ENCODE measurements around the gene TDRD12. TPM values are rescaled to one million over a fixed set of nuclear protein-coding genes. Genes with fewer than 3 reads are reported as not detected.

TDRD12 gene
- polyA plus RNA-seq, 3 donors = 0.05 TPM; not detected in 2

DNA sequence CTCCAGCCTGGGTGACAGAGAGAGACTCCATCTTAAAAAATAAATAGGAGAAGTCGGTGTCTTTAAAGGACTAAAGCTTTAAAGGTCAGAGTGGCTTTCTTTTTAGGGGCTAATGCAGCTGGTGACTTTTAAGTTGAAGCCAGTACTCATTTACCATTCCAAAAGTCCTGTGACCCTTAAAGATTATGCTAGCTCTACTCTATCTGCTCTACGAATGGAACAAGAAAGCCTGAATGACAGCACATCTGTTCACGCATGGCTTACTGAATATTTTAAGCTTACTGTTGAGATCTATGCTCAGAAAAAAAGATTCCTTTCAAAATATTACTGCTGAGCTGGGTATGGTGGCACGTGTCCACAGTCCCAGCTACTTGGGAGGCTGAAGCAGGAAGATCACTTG, 16.4 kb downstream of the TDRD12 start:
- H3K4me1 Mint-ChIP-seq = no peaks in the 10 kb centered on the region
- Histone ChIP-seq H3K9me3 (replicated peaks in 1 of 2; ENCODE audit: control insufficient read depth in 1 of 2, insufficient read depth in 1 of 2, low read length in 2 of 2) (no peaks in the 10 kb centered on the region), H3K4me1 (ENCODE audit: control insufficient read depth in 1 of 2, insufficient read depth in 2 of 2, low read length in 2 of 2) (no peaks in the 10 kb centered on the region), H3K4me2 (replicated peaks; ENCODE audit: extremely low read depth, low read length, poor library complexity, severe bottlenecking) (no peak overlapping the region), H3K79me2 (ENCODE audit: insufficient read depth, low read length) (no peaks in the 10 kb centered on the region), H3K27ac (ENCODE audit: low read depth in 1 of 2, low read length in 2 of 2) (no peak overlapping the region), H3K36me3 (replicated peaks in 1 of 2; ENCODE audit: control insufficient read depth in 1 of 2, insufficient read depth in 2 of 2, low read length in 2 of 2) (no peaks in the 10 kb centered on the region), H4K20me1 (ENCODE audit: insufficient read depth, low read length) (no peaks in the 10 kb centered on the region), H3K9ac (ENCODE audit: insufficient read depth, low read length, poor library complexity, severe bottlenecking) (no peak overlapping the region), H3K4me3 (replicated peaks in 1 of 3; ENCODE audit: low read depth in 2 of 3, low read length in 3 of 3) (no peak overlapping the region), H3K27me3 (ENCODE audit: control insufficient read depth in 2 of 2, insufficient read depth in 2 of 2, low read length in 2 of 2) (no peaks in the 10 kb centered on the region), H2AFZ (ENCODE audit: insufficient read depth, low read depth, low read length, poor library complexity, severe bottlenecking) (no peak overlapping the region)
- H3K4me3 Mint-ChIP-seq = no peak overlapping the region
- DNase-seq = no peak
- intact Hi-C loops (cut with micrococcal nuclease) = no loop called here
- peaks cover 0 to 2% (median 0%) of the 10 kb centered on the region in 7 donors for H3K9me3 Mint-ChIP-seq
- WGBS (ENCODE audit: insufficient coverage) = 100% methylated on average over 2 of the region's 4 CpGs
- no peak overlapping the region for H3K27ac Mint-ChIP-seq
- TF ChIP-seq, protein P1, sequence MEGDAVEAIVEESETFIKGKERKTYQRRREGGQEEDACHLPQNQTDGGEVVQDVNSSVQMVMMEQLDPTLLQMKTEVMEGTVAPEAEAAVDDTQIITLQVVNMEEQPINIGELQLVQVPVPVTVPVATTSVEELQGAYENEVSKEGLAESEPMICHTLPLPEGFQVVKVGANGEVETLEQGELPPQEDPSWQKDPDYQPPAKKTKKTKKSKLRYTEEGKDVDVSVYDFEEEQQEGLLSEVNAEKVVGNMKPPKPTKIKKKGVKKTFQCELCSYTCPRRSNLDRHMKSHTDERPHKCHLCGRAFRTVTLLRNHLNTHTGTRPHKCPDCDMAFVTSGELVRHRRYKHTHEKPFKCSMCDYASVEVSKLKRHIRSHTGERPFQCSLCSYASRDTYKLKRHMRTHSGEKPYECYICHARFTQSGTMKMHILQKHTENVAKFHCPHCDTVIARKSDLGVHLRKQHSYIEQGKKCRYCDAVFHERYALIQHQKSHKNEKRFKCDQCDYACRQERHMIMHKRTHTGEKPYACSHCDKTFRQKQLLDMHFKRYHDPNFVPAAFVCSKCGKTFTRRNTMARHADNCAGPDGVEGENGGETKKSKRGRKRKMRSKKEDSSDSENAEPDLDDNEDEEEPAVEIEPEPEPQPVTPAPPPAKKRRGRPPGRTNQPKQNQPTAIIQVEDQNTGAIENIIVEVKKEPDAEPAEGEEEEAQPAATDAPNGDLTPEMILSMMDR (IDR thresholded peaks at IDR 0.05) = no peak
- H3K36me3 Mint-ChIP-seq = no peaks in the 10 kb centered on the region
- H3K27me3 Mint-ChIP-seq (ENCODE audit: low read depth in 3 of 3) = peaks cover 2 to 7% (median 2%) of the 10 kb centered on the region in 3 donors

DNA sequence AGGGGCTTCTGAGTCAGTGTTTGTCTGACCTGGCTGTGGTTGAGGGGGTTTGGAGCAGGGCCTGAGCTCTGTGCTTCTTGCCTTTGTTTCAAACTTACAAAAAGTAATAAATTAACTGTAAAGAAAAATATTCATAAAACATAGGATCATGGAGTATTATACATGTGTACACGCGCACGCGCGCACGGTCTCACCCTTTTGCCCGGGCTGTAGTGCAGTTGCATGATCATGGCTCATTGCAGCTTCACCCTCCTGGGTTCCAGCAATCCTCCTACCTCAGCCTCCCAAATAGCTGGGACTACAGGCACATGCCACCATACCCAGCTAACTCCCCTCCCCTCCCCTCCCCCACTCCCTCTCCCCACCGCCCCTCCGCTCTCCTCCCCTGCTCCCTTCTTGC, 23.5 kb downstream of the TDRD12 start:
- intact Hi-C loops (cut with micrococcal nuclease) = no loop called here
- Mint-ChIP-seq H3K27me3 (ENCODE audit: low read depth in 3 of 3) (peaks cover 3 to 6% (median 5%) of the 10 kb centered on the region in 3 donors), H3K9me3 (no peaks in the 10 kb centered on the region), H3K36me3 (no peaks in the 10 kb centered on the region), H3K4me1 (no peaks in the 10 kb centered on the region), H3K4me3 (no peak overlapping the region), H3K27ac (no peak overlapping the region)
- Histone ChIP-seq H4K20me1 (ENCODE audit: insufficient read depth, low read length) (no peaks in the 10 kb centered on the region), H3K4me1 (ENCODE audit: control insufficient read depth in 1 of 2, insufficient read depth in 2 of 2, low read length in 2 of 2) (no peaks in the 10 kb centered on the region), H3K9ac (ENCODE audit: insufficient read depth, low read length, poor library complexity, severe bottlenecking) (no peak overlapping the region), H3K4me3 (replicated peaks in 1 of 3; ENCODE audit: low read depth in 2 of 3, low read length in 3 of 3) (no peak overlapping the region), H3K27me3 (ENCODE audit: control insufficient read depth in 2 of 2, insufficient read depth in 2 of 2, low read length in 2 of 2) (peaks cover 0 to 9% of the 10 kb centered on the region in 2 donors), H2AFZ (ENCODE audit: insufficient read depth, low read depth, low read length, poor library complexity, severe bottlenecking) (no peak overlapping the region), H3K27ac (ENCODE audit: low read depth in 1 of 2, low read length in 2 of 2) (no peak overlapping the region), H3K9me3 (replicated peaks in 1 of 2; ENCODE audit: control insufficient read depth in 1 of 2, insufficient read depth in 1 of 2, low read length in 2 of 2) (no peaks in the 10 kb centered on the region), H3K36me3 (replicated peaks in 1 of 2; ENCODE audit: control insufficient read depth in 1 of 2, insufficient read depth in 2 of 2, low read length in 2 of 2) (no peaks in the 10 kb centered on the region), H3K4me2 (replicated peaks; ENCODE audit: extremely low read depth, low read length, poor library complexity, severe bottlenecking) (no peak overlapping the region), H3K79me2 (ENCODE audit: insufficient read depth, low read length) (no peaks in the 10 kb centered on the region)
- no peak for DNase-seq
- no CpG with 5 or more reads among the region's 9 CpGs for WGBS (ENCODE audit: insufficient coverage)
- TF ChIP-seq, protein P1 (IDR thresholded peaks at IDR 0.05) = no peak
